ENCODE data around the gene SCN7A. TPM values are rescaled to one million over a fixed set of nuclear protein-coding genes. Genes with fewer than 3 reads are reported as not detected.

SCN7A gene
- total RNA-seq, 2 experiments from 2014 or later: not detected

- Histone ChIP-seq H3K79me2 (ENCODE audit: insufficient read depth, low read depth, low read length) (no peaks in the 10 kb centered on the region), H3K4me1 (ENCODE audit: insufficient read depth, low read length, poor library complexity, severe bottlenecking) (no peaks in the 10 kb centered on the region), H3K4me3 (ENCODE audit: low read depth, low read length, poor library complexity, severe bottlenecking) (no peak overlapping the region), H3K9me3 (ENCODE audit: low read length) (no peaks in the 10 kb centered on the region), H3K27ac (ENCODE audit: low read depth, low read length, poor library complexity, severe bottlenecking) (no peak overlapping the region), H4K20me1 (ENCODE audit: insufficient read depth, low read length) (no peaks in the 10 kb centered on the region), H3K4me2 (ENCODE audit: low read length) (no peak overlapping the region), H3K9me2 (ENCODE audit: insufficient read depth, low read length) (no peaks in the 10 kb centered on the region), H3K36me3 (ENCODE audit: insufficient read depth, low read length) (no peaks in the 10 kb centered on the region), H2AFZ (ENCODE audit: low read length) (no peak overlapping the region)
- TF ChIP-seq EZH2phosphoT487 (IDR thresholded peaks at IDR 0.05; ENCODE audit: borderline replicate concordance, low read depth, low read length): no peak
- no peak for TF ChIP-seq CTCF (conservative IDR thresholded peaks at IDR 0.05; ENCODE audit: low read length)
- ChIA-PET POLR2A (no interaction called here), CTCF (ENCODE audit: unreplicated experiment) (no interaction called here)
- no peak for DNase-seq (ENCODE audit: low spot score)
- intact Hi-C loops (cut with micrococcal nuclease; ENCODE audit: unreplicated experiment): no loop called here
- BruUV-seq (replicated peaks): no TSS peak
Observed at GRCh38 chr2:166393008-166393407, 101.0 kb downstream of the SCN7A start.

GRCh38 chr2:166388481-166389070 lies 105.5 kb downstream of the SCN7A start:
- CTCF ChIA-PET (ENCODE audit: unreplicated experiment): no interaction called here
- no peak for DNase-seq (ENCODE audit: low spot score)
- POLR2A ChIA-PET: no interaction called here
- H4K20me1 ChIP-seq (ENCODE audit: insufficient read depth, low read length): no peaks in the 10 kb centered on the region
- intact Hi-C loops (cut with micrococcal nuclease; ENCODE audit: unreplicated experiment): no loop called here
- H3K4me1 ChIP-seq (ENCODE audit: insufficient read depth, low read length, poor library complexity, severe bottlenecking): no peaks in the 10 kb centered on the region
- no peaks in the 10 kb centered on the region for H3K36me3 ChIP-seq (ENCODE audit: insufficient read depth, low read length)
- no peaks in the 10 kb centered on the region for H3K9me2 ChIP-seq (ENCODE audit: insufficient read depth, low read length)
- TF ChIP-seq EZH2phosphoT487 (IDR thresholded peaks at IDR 0.05; ENCODE audit: borderline replicate concordance, low read depth, low read length): no peak
- no peak for TF ChIP-seq CTCF (conservative IDR thresholded peaks at IDR 0.05; ENCODE audit: low read length)
- no peak overlapping the region for H3K27ac ChIP-seq (ENCODE audit: low read depth, low read length, poor library complexity, severe bottlenecking)
- BruUV-seq (replicated peaks): no TSS peak
- H2AFZ ChIP-seq (ENCODE audit: low read length): no peak overlapping the region
- H3K79me2 ChIP-seq (ENCODE audit: insufficient read depth, low read depth, low read length): no peaks in the 10 kb centered on the region
- H3K4me2 ChIP-seq (ENCODE audit: low read length): no peak overlapping the region
- H3K4me3 ChIP-seq (ENCODE audit: low read depth, low read length, poor library complexity, severe bottlenecking): no peak overlapping the region
- no peaks in the 10 kb centered on the region for H3K9me3 ChIP-seq (ENCODE audit: low read length)

GRCh38 chr2:166385313-166385712 lies 108.7 kb downstream of the SCN7A start:
- Histone ChIP-seq H3K36me3 (ENCODE audit: insufficient read depth, low read length) (no peaks in the 10 kb centered on the region), H2AFZ (ENCODE audit: low read length) (no peak overlapping the region), H3K27ac (ENCODE audit: low read depth, low read length, poor library complexity, severe bottlenecking) (no peak overlapping the region), H3K4me2 (ENCODE audit: low read length) (no peak overlapping the region), H4K20me1 (ENCODE audit: insufficient read depth, low read length) (no peaks in the 10 kb centered on the region), H3K9me2 (ENCODE audit: insufficient read depth, low read length) (no peaks in the 10 kb centered on the region), H3K9me3 (ENCODE audit: low read length) (no peaks in the 10 kb centered on the region), H3K79me2 (ENCODE audit: insufficient read depth, low read depth, low read length) (no peaks in the 10 kb centered on the region), H3K4me1 (ENCODE audit: insufficient read depth, low read length, poor library complexity, severe bottlenecking) (no peaks in the 10 kb centered on the region), H3K4me3 (ENCODE audit: low read depth, low read length, poor library complexity, severe bottlenecking) (no peak overlapping the region)
- CTCF ChIA-PET (ENCODE audit: unreplicated experiment): no interaction called here
- POLR2A ChIA-PET: no interaction called here
- intact Hi-C loops (cut with micrococcal nuclease; ENCODE audit: unreplicated experiment): no loop called here
- DNase-seq (ENCODE audit: low spot score): no peak
- no TSS peak for BruUV-seq (replicated peaks)
- TF ChIP-seq CTCF (conservative IDR thresholded peaks at IDR 0.05; ENCODE audit: low read length) (no peak), EZH2phosphoT487 (IDR thresholded peaks at IDR 0.05; ENCODE audit: borderline replicate concordance, low read depth, low read length) (no peak)

Data from OCI-LY7 (cell line).